K562 (cell line): Measurements from ENCODE around the gene MAST4. TPM values are rescaled to one million over a fixed set of nuclear protein-coding genes. Genes with fewer than 3 reads are reported as not detected.
A peak's percentile ranks its signal among the peaks of the same experiment; 100 is the strongest.

Experiments
- CCNT2 ChIP-seq: IDR thresholded peaks from 2 replicates; pipeline ENCODE4 v1.6.1; 2011; ENCODE audit warnings: borderline replicate concordance, low read depth, mild to moderate bottlenecking, moderate library complexity, mixed read lengths, low read length; ENCODE audit not compliant: insufficient read length; ENCODE audit errors: extremely low read depth
- HDAC6 ChIP-seq: IDR thresholded peaks from 2 replicates; pipeline ENCODE4 v1.6.1; 2012; ENCODE audit warnings: low read depth, mild to moderate bottlenecking, control low read depth, inconsistent platforms, low read length, moderate library complexity
- HNRNPLL ChIP-seq: fragments of 200-400 bp; formaldehyde crosslinking; IDR thresholded peaks from 2 replicates; pipeline ENCODE4 v1.6.1; 2017; ENCODE audit warnings: low read length, low read depth, mild to moderate bottlenecking; ENCODE audit not compliant: poor library complexity, severe bottlenecking
- IRF1 ChIP-seq: sonication (generic); formaldehyde crosslinking; IDR thresholded peaks from 2 replicates; pipeline ENCODE4 v1.8.0; 2022; ENCODE audit warnings: missing genetic modification reagents, mild to moderate bottlenecking, borderline replicate concordance
- KAT2B ChIP-seq: IDR thresholded peaks from one replicate; pipeline ENCODE4 v1.6.1; 2012; ENCODE audit warnings: low read depth, mild to moderate bottlenecking, control low read depth, inconsistent platforms, low read length, moderate library complexity
- MXD1 ChIP-seq: fragments of 250-450 bp; sonication (Bioruptor Pico); IDR thresholded peaks from 2 replicates; pipeline ENCODE4 v1.8.0; 2021; ENCODE audit warnings: borderline replicate concordance, mild to moderate bottlenecking, moderate library complexity; ENCODE audit not compliant: poor library complexity, severe bottlenecking
- NFIC ChIP-seq: fragments of 450-650 bp; IDR thresholded peaks from 2 replicates; pipeline ENCODE4 v1.6.1; 2017; ENCODE audit warnings: mild to moderate bottlenecking, inconsistent platforms
- NFYB ChIP-seq: IDR thresholded peaks from 2 replicates; pipeline ENCODE4 v1.6.1; 2011; ENCODE audit warnings: mild to moderate bottlenecking, moderate library complexity; ENCODE audit not compliant: insufficient read length; ENCODE audit errors: extremely low read depth
- PHB ChIP-seq: fragments of 250-450 bp; sonication (Bioruptor Pico); IDR thresholded peaks from 2 replicates; pipeline ENCODE4 v1.5.0; 2021
- TFAP4 ChIP-seq: sonication (generic); formaldehyde crosslinking; IDR thresholded peaks from 2 replicates; pipeline ENCODE4 v1.8.0; 2022; ENCODE audit warnings: missing genetic modification reagents, mild to moderate bottlenecking, moderate library complexity, borderline replicate concordance
- ZBED1 ChIP-seq: IDR thresholded peaks from 2 replicates; pipeline ENCODE4 v1.6.1; 2014
- ZBTB2 ChIP-seq: fragments of 450-650 bp; IDR thresholded peaks from 2 replicates; pipeline ENCODE4 v1.6.1; 2016; ENCODE audit warnings: antibody characterized with exemption
- ZBTB43 ChIP-seq: sonication (generic); formaldehyde crosslinking; IDR thresholded peaks from 2 replicates; pipeline ENCODE4 v1.8.0; 2023; ENCODE audit warnings: mild to moderate bottlenecking, missing genetic modification reagents
- ZNF124 ChIP-seq: sonication (generic); formaldehyde crosslinking; IDR thresholded peaks from 2 replicates; pipeline ENCODE4 v1.8.1; 2022; ENCODE audit warnings: missing genetic modification reagents
- polyA plus RNA-seq, 8 experiments: library from polyadenylated mRNA; depleted of rRNA in 4 of 8; stranded (reverse) in 5 of 8; unstranded in 3 of 8; fragments of >200 nt; fragmentation: Nextera tagmentation in 2 of 8; fragmentation: Illumina TruSeq in 1 of 8; extraction: Ambion mirVana in 2 of 8; extraction: Trizol in 1 of 8; gene quantifications; 2 replicates each; pipeline versions ENCODE4 v1.2.1 to v1.2.3, GENCODE V29; 2011 to 2014; ENCODE audit warnings: inconsistent platforms in 1 of 8, missing spikeins in 1 of 8
- total RNA-seq, 7 experiments: library from RNA; depleted of rRNA in 6 of 7; stranded (reverse); fragments of >200 nt in 6 of 7; fragmentation: Illumina TruSeq in 2 of 7; extraction: Trizol in 2 of 7; gene quantifications; 2 replicates each; pipeline versions ENCODE4 v1.2.1 to v1.2.3, GENCODE V29; 2011 to 2021; ENCODE audit warnings: low replicate concordance in 1 of 7
- TF ChIP-seq, protein P1 (sequence below): fragments of 450-650 bp; IDR thresholded peaks from 2 replicates; pipeline ENCODE4 v1.6.1; 2018; ENCODE audit warnings: mild to moderate bottlenecking, low read depth; ENCODE audit not compliant: partially characterized antibody
- TF ChIP-seq, protein P2 (sequence below): fragments of 450-650 bp; formaldehyde crosslinking; IDR thresholded peaks from 2 replicates; pipeline ENCODE4 v1.4.0; 2022; ENCODE audit warnings: missing genetic modification characterization

The MAST4 gene
- total and polyA plus RNA-seq, 9 of the 15 experiments (the other 6 are each of a cell fraction or from before 2014, with no cell fraction given) = 0.88 to 10.1 (median 5.2) TPM

DNA sequence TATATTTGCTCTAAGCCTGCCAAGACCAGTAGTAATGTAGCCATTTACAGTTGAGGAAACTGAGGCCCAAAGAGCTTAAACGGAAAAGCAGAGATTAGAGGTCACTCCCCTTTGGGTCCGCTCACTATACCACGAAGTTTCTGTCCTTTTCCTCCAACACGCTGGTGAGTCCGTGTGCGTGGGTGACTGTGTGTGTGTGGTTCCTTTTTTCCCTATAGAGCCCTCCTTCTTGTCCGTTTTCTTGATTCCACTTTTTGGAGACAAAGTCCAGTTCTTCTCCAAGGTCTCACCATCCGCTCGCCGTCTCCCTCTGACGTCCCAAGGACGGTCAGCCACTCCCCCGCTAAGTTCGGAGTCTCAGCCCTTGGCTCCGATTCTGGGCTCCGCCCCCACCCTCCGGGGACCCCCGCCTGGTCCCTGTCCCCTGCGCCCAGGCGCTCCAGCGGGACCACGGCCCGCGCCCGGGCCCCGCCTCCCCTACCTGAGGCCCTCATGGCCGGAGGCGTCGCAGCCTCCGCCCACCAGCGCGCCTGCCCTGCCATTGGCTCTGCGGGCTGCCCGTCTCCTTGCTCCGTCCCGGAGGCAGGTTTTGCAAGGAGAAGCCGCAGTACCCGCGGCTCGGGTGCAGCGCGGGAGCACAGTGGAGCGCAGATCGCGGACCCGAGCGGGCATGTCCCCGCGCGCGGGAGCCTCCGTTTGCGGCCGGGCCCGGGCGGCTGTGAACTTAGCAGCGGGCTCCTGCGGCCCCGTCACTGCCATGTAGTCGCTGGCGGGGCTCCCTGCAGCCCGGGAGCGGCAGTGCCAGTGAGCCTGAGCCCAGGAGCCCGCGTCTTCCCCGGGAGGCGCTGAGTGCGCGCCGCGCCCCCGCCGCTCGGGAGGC is at the start of gene MAST4 (continued):
- peak; percentile 41 for TF ChIP-seq NFYB
- TF ChIP-seq HDAC6 = no peak
- TF ChIP-seq CCNT2 = no peak
- TF ChIP-seq, protein P1, sequence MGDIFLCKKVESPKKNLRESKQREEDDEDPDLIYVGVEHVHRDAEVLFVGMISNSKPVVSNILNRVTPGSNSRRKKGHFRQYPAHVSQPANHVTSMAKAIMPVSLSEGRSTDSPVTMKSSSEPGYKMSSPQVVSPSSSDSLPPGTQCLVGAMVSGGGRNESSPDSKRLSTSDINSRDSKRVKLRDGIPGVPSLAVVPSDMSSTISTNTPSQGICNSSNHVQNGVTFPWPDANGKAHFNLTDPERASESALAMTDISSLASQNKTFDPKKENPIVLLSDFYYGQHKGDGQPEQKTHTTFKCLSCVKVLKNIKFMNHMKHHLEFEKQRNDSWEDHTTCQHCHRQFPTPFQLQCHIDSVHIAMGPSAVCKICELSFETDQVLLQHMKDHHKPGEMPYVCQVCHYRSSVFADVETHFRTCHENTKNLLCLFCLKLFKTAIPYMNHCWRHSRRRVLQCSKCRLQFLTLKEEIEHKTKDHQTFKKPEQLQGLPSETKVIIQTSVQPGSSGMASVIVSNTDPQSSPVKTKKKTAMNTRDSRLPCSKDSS = no peak
- peak; percentile 60 for TF ChIP-seq HNRNPLL
- no peak for TF ChIP-seq KAT2B
- no peak for TF ChIP-seq TFAP4 (CRISPR knock-in tag)
- no peak for TF ChIP-seq ZBTB2
- no peak for TF ChIP-seq NFIC
- no peak for TF ChIP-seq ZBTB43 (CRISPR knock-in tag)
- TF ChIP-seq ZBED1 = no peak
- no peak for TF ChIP-seq ZNF124
- no peak for TF ChIP-seq PHB (CRISPR knock-in tag)
- no peak for TF ChIP-seq MXD1 (CRISPR knock-in tag)
- TF ChIP-seq, protein P2, sequence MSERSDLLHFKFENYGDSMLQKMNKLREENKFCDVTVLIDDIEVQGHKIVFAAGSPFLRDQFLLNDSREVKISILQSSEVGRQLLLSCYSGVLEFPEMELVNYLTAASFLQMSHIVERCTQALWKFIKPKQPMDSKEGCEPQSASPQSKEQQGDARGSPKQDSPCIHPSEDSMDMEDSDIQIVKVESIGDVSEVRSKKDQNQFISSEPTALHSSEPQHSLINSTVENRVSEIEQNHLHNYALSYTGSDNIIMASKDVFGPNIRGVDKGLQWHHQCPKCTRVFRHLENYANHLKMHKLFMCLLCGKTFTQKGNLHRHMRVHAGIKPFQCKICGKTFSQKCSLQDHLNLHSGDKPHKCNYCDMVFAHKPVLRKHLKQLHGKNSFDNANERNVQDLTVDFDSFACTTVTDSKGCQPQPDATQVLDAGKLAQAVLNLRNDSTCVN = no peak
- TF ChIP-seq IRF1 (CRISPR knock-in tag) = no peak
